ENCODE measurements around the gene ANKRD29. TPM values are rescaled to one million over a fixed set of nuclear protein-coding genes. Genes with fewer than 3 reads are reported as not detected.
A peak's percentile ranks its signal among the peaks of the same experiment; 100 is the strongest.

ANKRD29 gene
- total and polyA plus RNA-seq, 12 donors = 2.1 to 11.5 (median 6.0) TPM

GRCh38 chr18:23623040-23623439 lies 39.7 kb downstream of the ANKRD29 start:
- TF ChIP-seq, protein P1, sequence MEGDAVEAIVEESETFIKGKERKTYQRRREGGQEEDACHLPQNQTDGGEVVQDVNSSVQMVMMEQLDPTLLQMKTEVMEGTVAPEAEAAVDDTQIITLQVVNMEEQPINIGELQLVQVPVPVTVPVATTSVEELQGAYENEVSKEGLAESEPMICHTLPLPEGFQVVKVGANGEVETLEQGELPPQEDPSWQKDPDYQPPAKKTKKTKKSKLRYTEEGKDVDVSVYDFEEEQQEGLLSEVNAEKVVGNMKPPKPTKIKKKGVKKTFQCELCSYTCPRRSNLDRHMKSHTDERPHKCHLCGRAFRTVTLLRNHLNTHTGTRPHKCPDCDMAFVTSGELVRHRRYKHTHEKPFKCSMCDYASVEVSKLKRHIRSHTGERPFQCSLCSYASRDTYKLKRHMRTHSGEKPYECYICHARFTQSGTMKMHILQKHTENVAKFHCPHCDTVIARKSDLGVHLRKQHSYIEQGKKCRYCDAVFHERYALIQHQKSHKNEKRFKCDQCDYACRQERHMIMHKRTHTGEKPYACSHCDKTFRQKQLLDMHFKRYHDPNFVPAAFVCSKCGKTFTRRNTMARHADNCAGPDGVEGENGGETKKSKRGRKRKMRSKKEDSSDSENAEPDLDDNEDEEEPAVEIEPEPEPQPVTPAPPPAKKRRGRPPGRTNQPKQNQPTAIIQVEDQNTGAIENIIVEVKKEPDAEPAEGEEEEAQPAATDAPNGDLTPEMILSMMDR (IDR thresholded peaks at IDR 0.05) = no peak
- Histone ChIP-seq H3K4me1 (peaks cover 0 to 32% (median 17%) of the 10 kb centered on the region in 9 donors), H3K9me3 (no peaks in the 10 kb centered on the region), H3K4me3 (no peak overlapping the region), H3K27me3 (peaks cover 0 to 35% (median 0%) of the 10 kb centered on the region in 7 donors), H3K27ac (no peak overlapping the region), H3K36me3 (peaks cover 0 to 8% (median 0%) of the 10 kb centered on the region in 9 donors)
- ATAC-seq (no peak), DNase-seq (no peak)
- intact Hi-C loops (cut with DNase I) = loop anchor here in 9 of 10 donors (2.0 to 10.0 kb wide), 13 partner anchors 64 to 502 kb away; partner anchors contain the start of gene LAMA3 (in 1 of the 9)
- WGBS, 2 donors = 92 to 94% methylated on average over 3 of the region's 3 CpGs

- ATAC-seq (peak; percentile 42 to 79 (median 72)), DNase-seq (peak in 1 of 2 donors; percentile 35)
- Histone ChIP-seq H3K9me3 (no peaks in the 10 kb centered on the region), H3K36me3 (peaks cover 0 to 21% (median 0%) of the 10 kb centered on the region in 9 donors), H3K4me1 (peaks cover 0 to 15% (median 10%) of the 10 kb centered on the region in 9 donors), H3K27ac (peak overlapping the region in 5 of 10 donors; percentile 20 to 44 (median 36)), H3K4me3 (peak overlapping the region in 9 of 10 donors; percentile 23 to 69 (median 55)), H3K27me3 (peaks cover 0 to 35% (median 0%) of the 10 kb centered on the region in 7 donors)
- intact Hi-C loops (cut with DNase I) = no loop called here
- TF ChIP-seq, protein P1 (IDR thresholded peaks at IDR 0.05) = peak in 1 of 9 donors; percentile 7
- 3% methylated on average over 41 of the region's 41 CpGs for WGBS, 2 donors
These were observed 43.3 kb downstream of the ANKRD29 start for GRCh38 chr18:23619388-23619881.

- Histone ChIP-seq H3K27ac (peak overlapping the region in 5 of 10 donors; percentile 20 to 44 (median 36)), H3K9me3 (no peaks in the 10 kb centered on the region), H3K36me3 (peaks cover 0 to 21% (median 0%) of the 10 kb centered on the region in 9 donors), H3K4me1 (peaks cover 0 to 15% (median 10%) of the 10 kb centered on the region in 9 donors), H3K27me3 (peaks cover 0 to 35% (median 0%) of the 10 kb centered on the region in 7 donors), H3K4me3 (peak overlapping the region in 9 of 10 donors; percentile 23 to 69 (median 55))
- DNase-seq (peak in 1 of 2 donors; percentile 10), ATAC-seq (peak; percentile 36 to 78 (median 65))
- TF ChIP-seq, protein P1 (IDR thresholded peaks at IDR 0.05) = no peak
- intact Hi-C loops (cut with DNase I) = no loop called here
- 37 to 42% methylated on average over 18 of the region's 18 CpGs for WGBS, 2 donors
These were observed 43.8 kb downstream of the ANKRD29 start for GRCh38 chr18:23618862-23619387.

GRCh38 chr18:23617412-23618014 lies 45.2 kb downstream of the ANKRD29 start:
- H3K4me1 ChIP-seq = peaks cover 0 to 15% (median 10%) of the 10 kb centered on the region in 9 donors
- H3K36me3 ChIP-seq = peaks cover 0 to 21% (median 0%) of the 10 kb centered on the region in 9 donors
- peaks cover 0 to 35% (median 0%) of the 10 kb centered on the region in 7 donors for H3K27me3 ChIP-seq
- no peak for DNase-seq
- H3K27ac ChIP-seq = no peak overlapping the region
- ATAC-seq = no peak
- WGBS, 2 donors = 88 to 90% methylated on average over 4 of the region's 4 CpGs
- TF ChIP-seq, protein P1 (IDR thresholded peaks at IDR 0.05) = no peak
- intact Hi-C loops (cut with DNase I) = no loop called here
- no peak overlapping the region for H3K4me3 ChIP-seq
- no peaks in the 10 kb centered on the region for H3K9me3 ChIP-seq

Data from heart right ventricle (tissue), 16 donors.